Neural cell (in vitro differentiated cells): ENCODE measurements around the gene FABP6. TPM values are rescaled to one million over a fixed set of nuclear protein-coding genes. Genes with fewer than 3 reads are reported as not detected.

Source experiments
- H2AFZ ChIP-seq: fragments of 200-600, 300-800 bp; sonication (generic), shearing (Covaris generic); 2 replicates; pipeline ENCODE4 v1.6.0; 2014; ENCODE audit warnings: low read depth, mild to moderate bottlenecking, antibody characterized with exemption, low read length, moderate library complexity
- H3F3A ChIP-seq: fragments of 200-600 bp; shearing (Covaris generic); 2 replicates; pipeline ENCODE4 v1.6.1; 2016; ENCODE audit warnings: mild to moderate bottlenecking, moderate library complexity, mixed read lengths, antibody characterized with exemption, low read length; ENCODE audit not compliant: insufficient read depth, poor library complexity, severe bottlenecking
- H3K27ac ChIP-seq: fragments of 200-600, 300-800 bp; sonication (generic), shearing (Covaris generic); 2 replicates; pipeline ENCODE4 v1.5.1; 2014; ENCODE audit warnings: mild to moderate bottlenecking, low read length, moderate library complexity
- H3K27me3 ChIP-seq: fragments of 300-800, 200-600 bp; sonication (generic), shearing (Covaris generic); 2 replicates; pipeline ENCODE4 v1.6.0; 2014; ENCODE audit warnings: mild to moderate bottlenecking, low read depth, low read length, moderate library complexity; ENCODE audit not compliant: insufficient read depth
- H3K36me3 ChIP-seq: fragments of 300-800, 200-600 bp; sonication (generic), shearing (Covaris generic); 2 replicates; pipeline ENCODE4 v1.5.1; 2014; ENCODE audit warnings: mild to moderate bottlenecking, antibody characterized with exemption, low read length, moderate library complexity; ENCODE audit not compliant: insufficient read depth
- H3K4me2 ChIP-seq: fragments of 300-800, 200-600 bp; sonication (generic), shearing (Covaris generic); 2 replicates; pipeline ENCODE4 v1.6.0; 2014; ENCODE audit warnings: mild to moderate bottlenecking, low read length
- H3K4me3 ChIP-seq: fragments of 300-800, 200-600 bp; sonication (generic), shearing (Covaris generic); 2 replicates; pipeline ENCODE4 v1.5.1; 2014; ENCODE audit warnings: mild to moderate bottlenecking, low read length, moderate library complexity
- H3K79me2 ChIP-seq: fragments of 200-600 bp; shearing (Covaris generic); replicated peaks from 2 replicates; pipeline ENCODE4 v1.6.0; 2014; ENCODE audit warnings: mild to moderate bottlenecking, low read length, moderate library complexity; ENCODE audit not compliant: insufficient read depth
- H3K9ac ChIP-seq: fragments of 300-800, 200-600 bp; sonication (generic), shearing (Covaris generic); 2 replicates; pipeline ENCODE4 v1.6.1; 2016; ENCODE audit warnings: mild to moderate bottlenecking, low read length, mixed read lengths
- H3K9me2 ChIP-seq: fragments of 200-600 bp; shearing (Covaris generic); 2 replicates; pipeline ENCODE4 v1.6.1; 2016; ENCODE audit warnings: mild to moderate bottlenecking, low read length, mixed read lengths; ENCODE audit not compliant: insufficient read depth
- H3K9me3 ChIP-seq: fragments of 200-600, 300-800 bp; sonication (generic), shearing (Covaris generic); 2 replicates; pipeline ENCODE4 v1.6.1; 2016; ENCODE audit warnings: mild to moderate bottlenecking, mixed run types, low read length, moderate library complexity, mixed read lengths
- H4K20me1 ChIP-seq: fragments of 200-600 bp; shearing (Covaris generic); 2 replicates; pipeline ENCODE4 v1.6.1; 2016; ENCODE audit warnings: mild to moderate bottlenecking, mixed run types; ENCODE audit not compliant: insufficient read depth
- EP300 ChIP-seq: fragments of 450-650 bp; conservative IDR thresholded peaks from 2 replicates; pipeline ENCODE4 v1.6.1; 2014; ENCODE audit warnings: antibody characterized with exemption, mild to moderate bottlenecking, moderate library complexity; ENCODE audit not compliant: poor library complexity, severe bottlenecking
- EZH2 ChIP-seq: fragments of 200-600, 300-800 bp; shearing (Covaris generic), sonication (generic); IDR thresholded peaks from 2 replicates; pipeline ENCODE4 v1.6.1; 2014; ENCODE audit warnings: antibody characterized with exemption, low read length, borderline replicate concordance, mild to moderate bottlenecking; ENCODE audit not compliant: insufficient read depth, poor library complexity, severe bottlenecking
- MXI1 ChIP-seq: fragments of 450-650 bp; conservative IDR thresholded peaks from 2 replicates; pipeline ENCODE4 v1.6.1; 2014; ENCODE audit warnings: antibody characterized with exemption, mild to moderate bottlenecking; ENCODE audit not compliant: poor library complexity, severe bottlenecking
- POLR2AphosphoS5 ChIP-seq: IDR thresholded peaks from 2 replicates; pipeline ENCODE4 v1.6.1; 2012
- RAD21 ChIP-seq: fragments of 450-650 bp; conservative IDR thresholded peaks from 2 replicates; pipeline ENCODE4 v1.6.1; 2014; ENCODE audit warnings: antibody characterized with exemption, mild to moderate bottlenecking, moderate library complexity
- SMC3 ChIP-seq: fragments of 450-650 bp; conservative IDR thresholded peaks from 2 replicates; pipeline ENCODE4 v1.6.1; 2014; ENCODE audit warnings: antibody characterized with exemption, mild to moderate bottlenecking, moderate library complexity; ENCODE audit not compliant: poor library complexity
- TAF1 ChIP-seq: IDR thresholded peaks from 2 replicates; pipeline ENCODE4 v1.6.1; 2012; ENCODE audit warnings: low read depth
- polyA plus RNA-seq: library from polyadenylated mRNA; depleted of rRNA; stranded (reverse); fragments of >200 nt; gene quantifications from 2 replicates; pipeline ENCODE4 v1.2.3, GENCODE V29; 2014
- TF ChIP-seq, protein P1 (sequence below): fragments of 450-650 bp; IDR thresholded peaks from 2 replicates; pipeline ENCODE4 v1.5.1; 2014; ENCODE audit warnings: antibody characterized with exemption, mild to moderate bottlenecking, moderate library complexity; ENCODE audit not compliant: poor library complexity, severe bottlenecking
- TF ChIP-seq, protein P2 (sequence below): IDR thresholded peaks from 2 replicates; pipeline ENCODE4 v1.6.1; 2012; ENCODE audit warnings: borderline replicate concordance

Gene FABP6
- polyA plus RNA-seq, 1 donor from 2014 or later: 3.6 TPM

DNA sequence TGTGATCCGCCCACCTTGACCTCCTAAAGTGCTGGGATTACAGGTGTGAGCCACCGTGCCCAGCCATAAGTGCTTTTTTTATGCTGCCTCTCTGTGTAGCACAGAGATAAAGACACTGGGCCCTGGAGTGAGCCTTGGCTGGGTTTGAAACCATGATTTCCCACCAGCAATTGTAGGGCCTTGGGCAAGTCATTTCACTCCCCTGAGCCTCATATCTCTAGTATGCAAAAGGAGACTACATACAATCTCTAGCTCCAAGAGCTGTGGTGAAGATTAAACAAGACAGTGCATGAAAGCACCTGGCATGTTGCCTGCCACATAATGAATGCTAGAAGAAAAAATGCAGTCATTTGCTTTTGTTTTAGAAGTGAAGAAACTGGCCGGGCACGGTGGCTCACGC lies 3.9 kb downstream of the FABP6 start:
- Histone ChIP-seq H3K4me2 (no peak overlapping the region), H3F3A (no peaks in the 10 kb centered on the region), H3K27me3 (no peaks in the 10 kb centered on the region), H3K9ac (no peak overlapping the region), H3K9me2 (no peaks in the 10 kb centered on the region), H3K9me3 (no peaks in the 10 kb centered on the region), H4K20me1 (no peaks in the 10 kb centered on the region), H3K79me2 (no peaks in the 10 kb centered on the region), H3K27ac (no peak overlapping the region), H2AFZ (no peak overlapping the region), H3K4me3 (no peak overlapping the region), H3K36me3 (no peaks in the 10 kb centered on the region)
- no peak for TF ChIP-seq RAD21
- TF ChIP-seq TAF1: no peak
- TF ChIP-seq MXI1: no peak
- no peak for TF ChIP-seq EZH2
- no peak for TF ChIP-seq EP300
- TF ChIP-seq SMC3: no peak
- TF ChIP-seq, protein P1, sequence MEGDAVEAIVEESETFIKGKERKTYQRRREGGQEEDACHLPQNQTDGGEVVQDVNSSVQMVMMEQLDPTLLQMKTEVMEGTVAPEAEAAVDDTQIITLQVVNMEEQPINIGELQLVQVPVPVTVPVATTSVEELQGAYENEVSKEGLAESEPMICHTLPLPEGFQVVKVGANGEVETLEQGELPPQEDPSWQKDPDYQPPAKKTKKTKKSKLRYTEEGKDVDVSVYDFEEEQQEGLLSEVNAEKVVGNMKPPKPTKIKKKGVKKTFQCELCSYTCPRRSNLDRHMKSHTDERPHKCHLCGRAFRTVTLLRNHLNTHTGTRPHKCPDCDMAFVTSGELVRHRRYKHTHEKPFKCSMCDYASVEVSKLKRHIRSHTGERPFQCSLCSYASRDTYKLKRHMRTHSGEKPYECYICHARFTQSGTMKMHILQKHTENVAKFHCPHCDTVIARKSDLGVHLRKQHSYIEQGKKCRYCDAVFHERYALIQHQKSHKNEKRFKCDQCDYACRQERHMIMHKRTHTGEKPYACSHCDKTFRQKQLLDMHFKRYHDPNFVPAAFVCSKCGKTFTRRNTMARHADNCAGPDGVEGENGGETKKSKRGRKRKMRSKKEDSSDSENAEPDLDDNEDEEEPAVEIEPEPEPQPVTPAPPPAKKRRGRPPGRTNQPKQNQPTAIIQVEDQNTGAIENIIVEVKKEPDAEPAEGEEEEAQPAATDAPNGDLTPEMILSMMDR: no peak
- TF ChIP-seq, protein P2, sequence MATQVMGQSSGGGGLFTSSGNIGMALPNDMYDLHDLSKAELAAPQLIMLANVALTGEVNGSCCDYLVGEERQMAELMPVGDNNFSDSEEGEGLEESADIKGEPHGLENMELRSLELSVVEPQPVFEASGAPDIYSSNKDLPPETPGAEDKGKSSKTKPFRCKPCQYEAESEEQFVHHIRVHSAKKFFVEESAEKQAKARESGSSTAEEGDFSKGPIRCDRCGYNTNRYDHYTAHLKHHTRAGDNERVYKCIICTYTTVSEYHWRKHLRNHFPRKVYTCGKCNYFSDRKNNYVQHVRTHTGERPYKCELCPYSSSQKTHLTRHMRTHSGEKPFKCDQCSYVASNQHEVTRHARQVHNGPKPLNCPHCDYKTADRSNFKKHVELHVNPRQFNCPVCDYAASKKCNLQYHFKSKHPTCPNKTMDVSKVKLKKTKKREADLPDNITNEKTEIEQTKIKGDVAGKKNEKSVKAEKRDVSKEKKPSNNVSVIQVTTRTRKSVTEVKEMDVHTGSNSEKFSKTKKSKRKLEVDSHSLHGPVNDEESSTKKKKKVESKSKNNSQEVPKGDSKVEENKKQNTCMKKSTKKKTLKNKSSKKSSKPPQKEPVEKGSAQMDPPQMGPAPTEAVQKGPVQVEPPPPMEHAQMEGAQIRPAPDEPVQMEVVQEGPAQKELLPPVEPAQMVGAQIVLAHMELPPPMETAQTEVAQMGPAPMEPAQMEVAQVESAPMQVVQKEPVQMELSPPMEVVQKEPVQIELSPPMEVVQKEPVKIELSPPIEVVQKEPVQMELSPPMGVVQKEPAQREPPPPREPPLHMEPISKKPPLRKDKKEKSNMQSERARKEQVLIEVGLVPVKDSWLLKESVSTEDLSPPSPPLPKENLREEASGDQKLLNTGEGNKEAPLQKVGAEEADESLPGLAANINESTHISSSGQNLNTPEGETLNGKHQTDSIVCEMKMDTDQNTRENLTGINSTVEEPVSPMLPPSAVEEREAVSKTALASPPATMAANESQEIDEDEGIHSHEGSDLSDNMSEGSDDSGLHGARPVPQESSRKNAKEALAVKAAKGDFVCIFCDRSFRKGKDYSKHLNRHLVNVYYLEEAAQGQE: no peak
- no peak for TF ChIP-seq POLR2AphosphoS5

DNA sequence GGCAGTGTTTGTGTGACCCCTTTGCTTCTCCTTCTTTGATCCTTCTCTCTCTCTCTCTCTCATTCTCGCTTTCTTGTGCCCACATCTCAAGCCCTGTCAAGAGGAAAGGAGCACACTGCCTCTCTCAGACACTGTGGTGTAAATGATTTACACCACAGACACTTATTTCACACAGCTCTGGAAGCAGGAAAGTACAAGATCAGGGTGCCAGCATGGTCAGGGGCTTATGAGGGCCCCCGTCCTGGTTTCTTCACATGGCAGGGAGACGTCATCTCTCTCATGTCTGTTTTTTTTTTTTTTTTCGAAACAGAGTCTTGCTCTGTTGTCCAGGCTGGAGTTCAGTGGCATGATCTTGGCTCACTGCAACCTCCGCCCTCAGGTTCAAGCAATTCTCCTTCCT lies 6.4 kb downstream of the FABP6 start:
- no peaks in the 10 kb centered on the region for H3K9me2 ChIP-seq
- H3F3A ChIP-seq: no peaks in the 10 kb centered on the region
- no peak overlapping the region for H3K9ac ChIP-seq
- no peak overlapping the region for H3K4me2 ChIP-seq
- TF ChIP-seq, protein P1: no peak
- TF ChIP-seq, protein P2: no peak
- no peak for TF ChIP-seq EP300
- no peak for TF ChIP-seq POLR2AphosphoS5
- no peak for TF ChIP-seq TAF1
- no peak for TF ChIP-seq EZH2
- TF ChIP-seq MXI1: no peak
- TF ChIP-seq RAD21: no peak
- no peak for TF ChIP-seq SMC3
- no peaks in the 10 kb centered on the region for H3K79me2 ChIP-seq
- no peak overlapping the region for H2AFZ ChIP-seq
- no peak overlapping the region for H3K27ac ChIP-seq
- no peaks in the 10 kb centered on the region for H3K36me3 ChIP-seq
- H3K4me3 ChIP-seq: no peak overlapping the region
- H3K27me3 ChIP-seq: no peaks in the 10 kb centered on the region
- H3K9me3 ChIP-seq: no peaks in the 10 kb centered on the region
- H4K20me1 ChIP-seq: no peaks in the 10 kb centered on the region
